SU-DHL-6 (cell line): ENCODE measurements around the gene SHMT1.
"Not testable (repeated sequence)": the region's sequence is repeated elsewhere in the genome, so short reads cannot be mapped to it uniquely, and the experiment has no call there.

Experiments used
- H2AFZ ChIP-seq: fragments of 200-600 bp; sonication (generic); 2 replicates; pipeline ENCODE4 v1.6.1; 2014; ENCODE audit warnings: low read depth, mild to moderate bottlenecking, moderate library complexity, mixed read lengths, antibody characterized with exemption, low read length; ENCODE audit not compliant: severe bottlenecking
- H3F3A ChIP-seq: fragments of 200-600 bp; shearing (Covaris generic); 2 replicates; pipeline ENCODE4 v1.6.0; 2016; ENCODE audit warnings: antibody characterized with exemption, mild to moderate bottlenecking; ENCODE audit not compliant: insufficient read depth
- H3K27ac ChIP-seq: fragments of 200-600 bp; sonication (generic); 2 replicates; pipeline ENCODE4 v1.5.1; 2016; ENCODE audit warnings: low read depth, mild to moderate bottlenecking, low read length, moderate library complexity, mixed read lengths
- H3K27me3 ChIP-seq: fragments of 200-600 bp; sonication (generic), shearing (Covaris generic); 2 replicates; pipeline ENCODE4 v1.6.0; 2014; ENCODE audit warnings: mild to moderate bottlenecking, low read length
- H3K36me3 ChIP-seq: fragments of 200-600 bp; sonication (generic); 2 replicates; pipeline ENCODE4 v1.6.1; 2014; ENCODE audit warnings: mild to moderate bottlenecking, low read length, mixed read lengths
- H3K4me2 ChIP-seq: fragments of 300-600, 200-600 bp; shearing (Covaris generic), sonication (generic); 2 replicates; pipeline ENCODE4 v1.6.0; 2014; ENCODE audit warnings: low read length, low read depth, mild to moderate bottlenecking; ENCODE audit not compliant: poor library complexity, severe bottlenecking
- H3K4me3 ChIP-seq: fragments of 200-600 bp; sonication (generic); 2 replicates; pipeline ENCODE4 v1.5.1; 2014; ENCODE audit warnings: antibody characterized with exemption, low read length, mild to moderate bottlenecking, mixed read lengths; ENCODE audit not compliant: insufficient read depth, poor library complexity, severe bottlenecking
- H3K79me2 ChIP-seq: fragments of 200-600 bp; sonication (generic); 2 replicates; pipeline ENCODE4 v1.6.1; 2014; ENCODE audit warnings: mild to moderate bottlenecking, low read length, moderate library complexity; ENCODE audit not compliant: insufficient read depth
- H3K9ac ChIP-seq: fragments of 200-600 bp; sonication (generic); 2 replicates; pipeline ENCODE4 v1.7.0; 2014; ENCODE audit warnings: mild to moderate bottlenecking, low read length
- H3K9me2 ChIP-seq: fragments of 200-600 bp; sonication (generic); replicated peaks from 2 replicates; pipeline ENCODE4 v1.6.1; 2014; ENCODE audit warnings: low read length; ENCODE audit not compliant: insufficient read depth
- H3K9me3 ChIP-seq: fragments of 200-600 bp; sonication (generic); 2 replicates; pipeline ENCODE4 v1.6.1; 2014; ENCODE audit warnings: low read length, mixed read lengths; ENCODE audit not compliant: insufficient read depth
- H4K20me1 ChIP-seq: fragments of 200-600 bp; sonication (generic); 2 replicates; pipeline ENCODE4 v1.6.1; 2014; ENCODE audit warnings: low read depth, mild to moderate bottlenecking, antibody characterized with exemption, low read length, moderate library complexity, mixed read lengths
- EZH2phosphoT487 ChIP-seq: fragments of 200-600 bp; sonication (generic), shearing (Covaris generic); conservative IDR thresholded peaks from 2 replicates; pipeline ENCODE4 v1.6.1; 2018; ENCODE audit warnings: mild to moderate bottlenecking, antibody characterized with exemption, low read length, moderate library complexity, mixed read lengths
- TF ChIP-seq, protein P1 (sequence below): fragments of 200-600 bp; sonication (generic); IDR thresholded peaks from one replicate; pipeline ENCODE4 v1.5.1; 2017; ENCODE audit warnings: antibody characterized with exemption, mild to moderate bottlenecking, low read length, moderate library complexity; ENCODE audit not compliant: insufficient read depth, poor library complexity, severe bottlenecking

The SHMT1 gene

DNA sequence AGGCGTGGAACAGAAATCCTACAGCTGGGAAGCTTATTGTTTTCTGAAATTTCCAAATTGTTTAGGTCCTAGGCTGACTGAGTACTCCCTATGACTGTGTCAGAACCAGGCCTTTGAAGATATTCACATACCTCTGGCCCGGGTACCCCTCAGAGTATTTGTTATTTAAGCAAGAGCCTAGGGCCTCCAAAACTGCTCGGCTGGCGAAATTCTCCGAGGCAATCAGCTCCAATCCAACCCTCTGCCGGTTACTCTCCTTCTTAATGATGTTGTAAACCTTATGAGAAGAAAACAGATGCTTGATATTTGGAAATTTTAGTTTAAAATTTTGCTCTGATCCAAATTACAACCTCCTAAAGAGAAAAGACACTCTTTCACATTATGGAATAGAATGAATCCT, 9.8 kb downstream of the SHMT1 start:
- peaks cover 10% of the 10 kb centered on the region; the same call in 1 of the 2 replicates for H3K36me3 ChIP-seq
- H3K79me2 ChIP-seq: 0 out of 2 replicates have a peak, but pooled peaks cover 7% of the 10 kb centered on the region
- H3K4me2 ChIP-seq: no peak overlapping the region
- no peak overlapping the region for H2AFZ ChIP-seq
- H3K27ac ChIP-seq: no peak overlapping the region
- no peak overlapping the region for H3K9ac ChIP-seq
- H3F3A ChIP-seq: no peaks in the 10 kb centered on the region
- no peaks in the 10 kb centered on the region for H4K20me1 ChIP-seq
- H3K4me3 ChIP-seq: no peak overlapping the region
- H3K27me3 ChIP-seq: no peaks in the 10 kb centered on the region
- H3K9me2 ChIP-seq: no peaks in the 10 kb centered on the region
- H3K9me3 ChIP-seq: no peaks in the 10 kb centered on the region
- TF ChIP-seq EZH2phosphoT487: no peak
- TF ChIP-seq, protein P1, sequence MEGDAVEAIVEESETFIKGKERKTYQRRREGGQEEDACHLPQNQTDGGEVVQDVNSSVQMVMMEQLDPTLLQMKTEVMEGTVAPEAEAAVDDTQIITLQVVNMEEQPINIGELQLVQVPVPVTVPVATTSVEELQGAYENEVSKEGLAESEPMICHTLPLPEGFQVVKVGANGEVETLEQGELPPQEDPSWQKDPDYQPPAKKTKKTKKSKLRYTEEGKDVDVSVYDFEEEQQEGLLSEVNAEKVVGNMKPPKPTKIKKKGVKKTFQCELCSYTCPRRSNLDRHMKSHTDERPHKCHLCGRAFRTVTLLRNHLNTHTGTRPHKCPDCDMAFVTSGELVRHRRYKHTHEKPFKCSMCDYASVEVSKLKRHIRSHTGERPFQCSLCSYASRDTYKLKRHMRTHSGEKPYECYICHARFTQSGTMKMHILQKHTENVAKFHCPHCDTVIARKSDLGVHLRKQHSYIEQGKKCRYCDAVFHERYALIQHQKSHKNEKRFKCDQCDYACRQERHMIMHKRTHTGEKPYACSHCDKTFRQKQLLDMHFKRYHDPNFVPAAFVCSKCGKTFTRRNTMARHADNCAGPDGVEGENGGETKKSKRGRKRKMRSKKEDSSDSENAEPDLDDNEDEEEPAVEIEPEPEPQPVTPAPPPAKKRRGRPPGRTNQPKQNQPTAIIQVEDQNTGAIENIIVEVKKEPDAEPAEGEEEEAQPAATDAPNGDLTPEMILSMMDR: no peak

DNA sequence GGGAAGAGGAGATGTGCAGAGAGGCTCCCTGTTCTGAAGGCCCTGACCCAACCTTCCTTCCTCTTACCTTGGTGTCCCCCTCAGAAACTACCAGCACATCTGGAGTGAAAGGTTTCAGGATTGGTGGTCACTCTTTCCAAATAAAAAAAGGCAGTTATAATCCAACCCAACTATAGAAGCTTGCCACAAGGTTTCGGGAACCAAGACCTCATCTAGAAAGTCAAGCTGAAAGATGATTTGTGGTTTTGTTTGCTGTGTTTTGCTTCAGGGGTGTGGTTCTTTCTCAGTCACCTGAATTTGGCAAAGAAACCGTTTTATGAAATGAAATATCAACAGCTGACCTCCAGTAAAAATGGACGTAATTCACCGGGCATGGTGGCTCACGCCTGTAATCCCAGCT, 19.3 kb downstream of the SHMT1 start:
- H2AFZ ChIP-seq: no peak overlapping the region
- TF ChIP-seq, protein P1: no peak
- no peak for TF ChIP-seq EZH2phosphoT487
- H3K79me2 ChIP-seq: no peaks in the 10 kb centered on the region
- no peak overlapping the region for H3K27ac ChIP-seq
- no peak overlapping the region for H3K4me3 ChIP-seq
- no peak overlapping the region for H3K9ac ChIP-seq
- H3K4me2 ChIP-seq: no peak overlapping the region
- no peaks in the 10 kb centered on the region for H3K9me3 ChIP-seq
- no peaks in the 10 kb centered on the region for H4K20me1 ChIP-seq
- H3F3A ChIP-seq: no peaks in the 10 kb centered on the region
- H3K27me3 ChIP-seq: no peaks in the 10 kb centered on the region
- H3K36me3 ChIP-seq: peaks cover 23% of the 10 kb centered on the region; the same call in 1 of the 2 replicates
- no peaks in the 10 kb centered on the region for H3K9me2 ChIP-seq

DNA sequence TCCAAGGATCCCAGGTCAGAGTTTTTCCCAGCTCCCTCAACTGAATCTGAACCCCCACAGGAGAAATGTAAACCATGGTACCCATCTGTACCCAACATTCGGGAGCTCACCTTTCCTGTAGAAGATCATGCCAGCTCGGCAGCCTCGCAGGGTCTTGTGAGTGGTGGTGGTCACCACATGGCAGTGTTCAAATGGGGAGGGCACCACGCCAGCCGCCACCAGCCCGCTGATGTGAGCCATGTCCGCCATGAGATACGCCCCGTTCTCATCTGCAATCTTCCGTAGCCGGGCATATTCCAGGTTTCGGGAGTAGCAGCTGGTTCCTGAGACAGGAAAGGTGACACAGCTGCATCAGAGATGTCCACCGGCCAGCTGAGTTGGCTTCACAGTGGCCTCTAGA, 23.4 kb downstream of the SHMT1 start:
- Histone ChIP-seq H3K4me2 (no peak overlapping the region), H3K27ac (no peak overlapping the region), H3K9me2 (no peaks in the 10 kb centered on the region), H2AFZ (no peak overlapping the region), H3F3A (no peaks in the 10 kb centered on the region), H3K79me2 (no peaks in the 10 kb centered on the region), H3K27me3 (no peaks in the 10 kb centered on the region), H3K9ac (no peak overlapping the region), H3K4me3 (no peak overlapping the region), H3K9me3 (no peaks in the 10 kb centered on the region), H4K20me1 (no peaks in the 10 kb centered on the region), H3K36me3 (peaks cover 24% of the 10 kb centered on the region; the same call in 1 of the 2 replicates)
- TF ChIP-seq, protein P1: no peak
- no peak for TF ChIP-seq EZH2phosphoT487

DNA sequence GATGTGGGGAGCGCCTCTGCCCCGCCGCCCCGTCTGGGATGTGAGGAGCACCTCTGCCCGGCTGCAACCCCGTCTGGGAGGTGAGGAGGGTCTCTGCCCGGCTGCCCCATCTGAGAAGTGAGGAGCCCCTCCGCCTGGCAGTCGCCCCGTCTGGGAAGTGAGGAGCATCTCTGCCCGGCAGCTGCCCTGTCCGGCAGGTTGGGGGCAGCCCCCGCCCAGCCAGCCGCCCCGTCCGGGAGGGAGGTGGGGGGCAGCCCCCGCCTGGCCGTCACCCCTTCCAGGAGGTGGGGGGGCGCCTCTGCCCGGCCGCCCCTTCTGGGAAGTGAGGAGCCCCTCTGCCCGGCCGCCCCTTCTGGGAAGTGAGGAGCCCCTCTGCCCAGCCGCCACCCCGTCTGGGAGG, 25.2 kb downstream of the SHMT1 start:
- not testable (repeated sequence) for H2AFZ ChIP-seq, H3K27ac ChIP-seq
- H3K36me3 ChIP-seq: peaks cover 20% of the 10 kb centered on the region; the same call in 1 of the 2 replicates

More for the DNA sequence above, 25.2 kb downstream of the SHMT1 start:
- not testable (repeated sequence) for H3K4me3 ChIP-seq, H3F3A ChIP-seq, H3K9ac ChIP-seq, H3K27me3 ChIP-seq, H3K9me2 ChIP-seq, H3K9me3 ChIP-seq, H3K79me2 ChIP-seq, H4K20me1 ChIP-seq, H3K4me2 ChIP-seq
